HepG2 (cell line): Measurements from ENCODE around the gene GPS1. TPM values are rescaled to one million over a fixed set of nuclear protein-coding genes. Genes with fewer than 3 reads are reported as not detected.

ENCODE experiments used
- CEBPB ChIP-seq: IDR thresholded peaks from 2 replicates; pipeline ENCODE4 v1.6.1; 2011; ENCODE audit warnings: low read depth, low read length, improper control_type of control experiment, borderline replicate concordance
- EHMT2 ChIP-seq: fragments of 200-600 bp; sonication (generic); IDR thresholded peaks from 2 replicates; pipeline ENCODE4 v1.7.0; 2017; ENCODE audit warnings: antibody characterized with exemption, low read depth, low read length, borderline replicate concordance
- FOSL1 ChIP-seq: sonication (generic); formaldehyde crosslinking; IDR thresholded peaks from 2 replicates; pipeline ENCODE4 v1.9.0; 2021; ENCODE audit warnings: missing genetic modification reagents, borderline replicate concordance
- HIVEP1 ChIP-seq: sonication (generic); formaldehyde crosslinking; IDR thresholded peaks from 2 replicates; pipeline ENCODE4 v1.4.0; 2020; ENCODE audit warnings: mild to moderate bottlenecking, missing genetic modification reagents
- NBN ChIP-seq: fragments of 450-650 bp; conservative IDR thresholded peaks from 2 replicates; pipeline ENCODE4 v1.6.1; 2017
- SMARCE1 ChIP-seq: fragments of 450-650 bp; IDR thresholded peaks from 2 replicates; pipeline ENCODE4 v1.6.1; 2017; ENCODE audit warnings: borderline replicate concordance
- SMYD3 ChIP-seq: sonication (generic); formaldehyde crosslinking; IDR thresholded peaks from 2 replicates; pipeline ENCODE4 v1.8.1; 2023; ENCODE audit warnings: mild to moderate bottlenecking, missing genetic modification reagents
- SPEN ChIP-seq: sonication (generic); formaldehyde crosslinking; IDR thresholded peaks from 2 replicates; pipeline ENCODE4 v1.5.1; 2020; ENCODE audit warnings: low read depth, mild to moderate bottlenecking, missing genetic modification reagents
- ZKSCAN1 ChIP-seq: fragments of 150-350 bp; IDR thresholded peaks from 2 replicates; pipeline ENCODE4 v1.6.1; 2014; ENCODE audit warnings: low read length
- ZMYM4 ChIP-seq: sonication (generic); formaldehyde crosslinking; IDR thresholded peaks from 2 replicates; pipeline ENCODE4 v1.8.1; 2023; ENCODE audit warnings: mild to moderate bottlenecking, missing genetic modification reagents
- ZNF567 ChIP-seq: sonication (generic); formaldehyde crosslinking; IDR thresholded peaks from 2 replicates; pipeline ENCODE4 v1.8.1; 2023; ENCODE audit warnings: mild to moderate bottlenecking, missing genetic modification reagents, borderline replicate concordance
- ZNF709 ChIP-seq: sonication (generic); formaldehyde crosslinking; IDR thresholded peaks from 2 replicates; pipeline ENCODE4 v1.5.0; 2020; ENCODE audit warnings: mild to moderate bottlenecking, missing genetic modification reagents
- ZNF773 ChIP-seq: sonication (generic); formaldehyde crosslinking; IDR thresholded peaks from 2 replicates; pipeline ENCODE4 v1.4.0; 2020; ENCODE audit warnings: missing genetic modification reagents, borderline replicate concordance
- polyA plus RNA-seq, 8 experiments: library from polyadenylated mRNA; depleted of rRNA in 3 of 8; stranded (reverse) in 7 of 8; unstranded in 1 of 8; fragments of >200 nt; fragmentation: Illumina TruSeq in 4 of 8; extraction: Trizol in 4 of 8; gene quantifications; 2 replicates each; pipeline versions ENCODE4 v1.2.1 to v1.2.3, GENCODE V29; 2011 to 2016; ENCODE audit warnings: low read depth in 4 of 8, missing spikeins in 1 of 8, mixed read lengths in 1 of 8; ENCODE audit not compliant: insufficient read depth in 1 of 8
- total RNA-seq, 5 experiments: library from RNA; depleted of rRNA; stranded (reverse); fragments of >200 nt; fragmentation: Illumina TruSeq; extraction: Trizol; gene quantifications; 2 replicates each; pipeline ENCODE4 v1.2.3, GENCODE V29; 2016; ENCODE audit warnings: low read depth in 1 of 5
- TF ChIP-seq, protein P1 (sequence below): sonication (generic); formaldehyde crosslinking; IDR thresholded peaks from 2 replicates; pipeline ENCODE4 v1.9.0; 2021; ENCODE audit warnings: missing genetic modification reagents, mild to moderate bottlenecking, borderline replicate concordance
- TF ChIP-seq, protein P2 (sequence below): sonication (generic); formaldehyde crosslinking; IDR thresholded peaks from 2 replicates; pipeline ENCODE4 v1.5.0; 2020; ENCODE audit warnings: missing genetic modification reagents
- TF ChIP-seq, protein P3 (sequence below): sonication (generic); formaldehyde crosslinking; IDR thresholded peaks from 2 replicates; pipeline ENCODE4 v1.5.0; 2020; ENCODE audit warnings: mild to moderate bottlenecking, missing genetic modification reagents, moderate library complexity
- TF ChIP-seq, protein P4 (sequence below): sonication (generic); formaldehyde crosslinking; IDR thresholded peaks from 2 replicates; pipeline ENCODE4 v1.9.0; 2021; ENCODE audit warnings: missing genetic modification reagents, mild to moderate bottlenecking, borderline replicate concordance
- TF ChIP-seq, protein P5 (sequence below): sonication (generic); formaldehyde crosslinking; IDR thresholded peaks from 2 replicates; pipeline ENCODE4 v1.9.0; 2021; ENCODE audit warnings: missing genetic modification reagents, borderline replicate concordance
- TF ChIP-seq, protein P6 (sequence below): IDR thresholded peaks from 2 replicates; pipeline ENCODE4 v1.6.1; 2016; ENCODE audit warnings: mild to moderate bottlenecking

Gene GPS1
- total and polyA plus RNA-seq, 2 of the 13 experiments (the other 11 are each of a cell fraction or from before 2014, with no cell fraction given), result 124 to 128 TPM

DNA sequence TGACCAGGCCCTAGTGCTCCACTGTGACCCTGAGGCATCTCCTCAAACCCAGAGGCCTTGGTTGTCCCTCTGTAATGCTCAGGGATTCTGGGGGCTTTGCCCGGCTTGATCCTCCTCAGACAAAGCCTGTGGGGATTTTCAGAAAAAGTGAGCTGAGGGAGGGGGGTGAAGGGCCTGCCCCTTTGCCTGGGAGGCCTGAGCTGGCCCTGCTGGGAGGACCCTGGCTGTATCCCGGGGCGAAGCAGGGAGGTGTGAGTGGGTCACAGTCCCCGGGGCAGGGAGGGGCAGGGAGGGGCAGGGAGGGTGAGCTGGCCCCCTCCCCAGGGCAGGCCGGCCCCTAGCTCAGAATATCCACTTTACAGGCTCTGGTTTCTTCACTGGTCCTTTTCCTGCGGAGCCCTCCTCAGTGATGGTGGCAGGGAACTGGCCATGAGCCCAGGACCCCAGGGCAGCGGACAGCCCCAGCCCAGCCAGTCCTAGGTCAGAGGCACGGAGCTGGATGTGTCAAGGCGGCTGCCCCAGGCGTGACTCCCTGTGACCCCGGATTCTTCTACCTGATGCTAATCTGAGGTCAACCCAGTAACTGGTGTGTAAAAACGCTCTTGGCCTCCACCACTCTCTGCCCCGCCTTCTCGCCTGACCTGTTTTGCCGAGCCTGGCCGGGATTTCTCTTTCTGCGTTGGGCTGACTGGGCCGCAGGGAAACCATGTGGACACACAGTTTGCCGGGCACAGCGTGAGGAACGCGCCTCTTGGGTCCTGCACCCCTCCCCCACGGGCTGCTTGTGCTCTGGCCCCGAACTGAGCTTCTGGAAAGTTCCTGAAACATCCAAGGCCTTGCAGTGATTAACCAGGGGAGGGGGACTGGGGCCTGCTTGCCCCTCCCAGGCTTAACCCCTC, 52.1 kb downstream of the GPS1 start (continued):
- no peak for TF ChIP-seq EHMT2
- TF ChIP-seq, protein P1, sequence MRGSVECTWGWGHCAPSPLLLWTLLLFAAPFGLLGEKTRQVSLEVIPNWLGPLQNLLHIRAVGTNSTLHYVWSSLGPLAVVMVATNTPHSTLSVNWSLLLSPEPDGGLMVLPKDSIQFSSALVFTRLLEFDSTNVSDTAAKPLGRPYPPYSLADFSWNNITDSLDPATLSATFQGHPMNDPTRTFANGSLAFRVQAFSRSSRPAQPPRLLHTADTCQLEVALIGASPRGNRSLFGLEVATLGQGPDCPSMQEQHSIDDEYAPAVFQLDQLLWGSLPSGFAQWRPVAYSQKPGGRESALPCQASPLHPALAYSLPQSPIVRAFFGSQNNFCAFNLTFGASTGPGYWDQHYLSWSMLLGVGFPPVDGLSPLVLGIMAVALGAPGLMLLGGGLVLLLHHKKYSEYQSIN, result no peak
- TF ChIP-seq ZKSCAN1, result no peak
- TF ChIP-seq ZNF567 (CRISPR knock-in tag), result no peak
- TF ChIP-seq, protein P2, sequence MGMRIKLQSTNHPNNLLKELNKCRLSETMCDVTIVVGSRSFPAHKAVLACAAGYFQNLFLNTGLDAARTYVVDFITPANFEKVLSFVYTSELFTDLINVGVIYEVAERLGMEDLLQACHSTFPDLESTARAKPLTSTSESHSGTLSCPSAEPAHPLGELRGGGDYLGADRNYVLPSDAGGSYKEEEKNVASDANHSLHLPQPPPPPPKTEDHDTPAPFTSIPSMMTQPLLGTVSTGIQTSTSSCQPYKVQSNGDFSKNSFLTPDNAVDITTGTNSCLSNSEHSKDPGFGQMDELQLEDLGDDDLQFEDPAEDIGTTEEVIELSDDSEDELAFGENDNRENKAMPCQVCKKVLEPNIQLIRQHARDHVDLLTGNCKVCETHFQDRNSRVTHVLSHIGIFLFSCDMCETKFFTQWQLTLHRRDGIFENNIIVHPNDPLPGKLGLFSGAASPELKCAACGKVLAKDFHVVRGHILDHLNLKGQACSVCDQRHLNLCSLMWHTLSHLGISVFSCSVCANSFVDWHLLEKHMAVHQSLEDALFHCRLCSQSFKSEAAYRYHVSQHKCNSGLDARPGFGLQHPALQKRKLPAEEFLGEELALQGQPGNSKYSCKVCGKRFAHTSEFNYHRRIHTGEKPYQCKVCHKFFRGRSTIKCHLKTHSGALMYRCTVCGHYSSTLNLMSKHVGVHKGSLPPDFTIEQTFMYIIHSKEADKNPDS (CRISPR knock-in tag), result 0 out of 2 replicates have a peak, but pooled peaks have one; percentile 14
- TF ChIP-seq, protein P3, sequence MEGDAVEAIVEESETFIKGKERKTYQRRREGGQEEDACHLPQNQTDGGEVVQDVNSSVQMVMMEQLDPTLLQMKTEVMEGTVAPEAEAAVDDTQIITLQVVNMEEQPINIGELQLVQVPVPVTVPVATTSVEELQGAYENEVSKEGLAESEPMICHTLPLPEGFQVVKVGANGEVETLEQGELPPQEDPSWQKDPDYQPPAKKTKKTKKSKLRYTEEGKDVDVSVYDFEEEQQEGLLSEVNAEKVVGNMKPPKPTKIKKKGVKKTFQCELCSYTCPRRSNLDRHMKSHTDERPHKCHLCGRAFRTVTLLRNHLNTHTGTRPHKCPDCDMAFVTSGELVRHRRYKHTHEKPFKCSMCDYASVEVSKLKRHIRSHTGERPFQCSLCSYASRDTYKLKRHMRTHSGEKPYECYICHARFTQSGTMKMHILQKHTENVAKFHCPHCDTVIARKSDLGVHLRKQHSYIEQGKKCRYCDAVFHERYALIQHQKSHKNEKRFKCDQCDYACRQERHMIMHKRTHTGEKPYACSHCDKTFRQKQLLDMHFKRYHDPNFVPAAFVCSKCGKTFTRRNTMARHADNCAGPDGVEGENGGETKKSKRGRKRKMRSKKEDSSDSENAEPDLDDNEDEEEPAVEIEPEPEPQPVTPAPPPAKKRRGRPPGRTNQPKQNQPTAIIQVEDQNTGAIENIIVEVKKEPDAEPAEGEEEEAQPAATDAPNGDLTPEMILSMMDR (CRISPR knock-in tag), result peak; percentile 34
- peak; percentile 68; the same call in 1 of the 2 replicates for TF ChIP-seq ZMYM4 (CRISPR knock-in tag)
- no peak for TF ChIP-seq ZNF773 (CRISPR knock-in tag)
- TF ChIP-seq NBN, result no peak
- TF ChIP-seq SMARCE1, result no peak
- TF ChIP-seq, protein P4, sequence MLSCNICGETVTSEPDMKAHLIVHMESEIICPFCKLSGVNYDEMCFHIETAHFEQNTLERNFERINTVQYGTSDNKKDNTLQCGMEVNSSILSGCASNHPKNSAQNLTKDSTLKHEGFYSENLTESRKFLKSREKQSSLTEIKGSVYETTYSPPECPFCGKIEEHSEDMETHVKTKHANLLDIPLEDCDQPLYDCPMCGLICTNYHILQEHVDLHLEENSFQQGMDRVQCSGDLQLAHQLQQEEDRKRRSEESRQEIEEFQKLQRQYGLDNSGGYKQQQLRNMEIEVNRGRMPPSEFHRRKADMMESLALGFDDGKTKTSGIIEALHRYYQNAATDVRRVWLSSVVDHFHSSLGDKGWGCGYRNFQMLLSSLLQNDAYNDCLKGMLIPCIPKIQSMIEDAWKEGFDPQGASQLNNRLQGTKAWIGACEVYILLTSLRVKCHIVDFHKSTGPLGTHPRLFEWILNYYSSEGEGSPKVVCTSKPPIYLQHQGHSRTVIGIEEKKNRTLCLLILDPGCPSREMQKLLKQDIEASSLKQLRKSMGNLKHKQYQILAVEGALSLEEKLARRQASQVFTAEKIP, result no peak
- TF ChIP-seq, protein P5, sequence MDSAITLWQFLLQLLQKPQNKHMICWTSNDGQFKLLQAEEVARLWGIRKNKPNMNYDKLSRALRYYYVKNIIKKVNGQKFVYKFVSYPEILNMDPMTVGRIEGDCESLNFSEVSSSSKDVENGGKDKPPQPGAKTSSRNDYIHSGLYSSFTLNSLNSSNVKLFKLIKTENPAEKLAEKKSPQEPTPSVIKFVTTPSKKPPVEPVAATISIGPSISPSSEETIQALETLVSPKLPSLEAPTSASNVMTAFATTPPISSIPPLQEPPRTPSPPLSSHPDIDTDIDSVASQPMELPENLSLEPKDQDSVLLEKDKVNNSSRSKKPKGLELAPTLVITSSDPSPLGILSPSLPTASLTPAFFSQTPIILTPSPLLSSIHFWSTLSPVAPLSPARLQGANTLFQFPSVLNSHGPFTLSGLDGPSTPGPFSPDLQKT (CRISPR knock-in tag), result no peak
- TF ChIP-seq CEBPB, result no peak
- 0 out of 2 replicates have a peak, but pooled peaks have one; percentile 80 for TF ChIP-seq ZNF709
- no peak; the same call in 1 of the 2 replicates for TF ChIP-seq FOSL1 (CRISPR knock-in tag)
- TF ChIP-seq SPEN (CRISPR knock-in tag), result peak; percentile 82
- 0 out of 2 replicates have a peak, but pooled peaks have one; percentile 42 for TF ChIP-seq SMYD3 (CRISPR knock-in tag)
- peak; percentile 92 for TF ChIP-seq HIVEP1
- TF ChIP-seq, protein P6, sequence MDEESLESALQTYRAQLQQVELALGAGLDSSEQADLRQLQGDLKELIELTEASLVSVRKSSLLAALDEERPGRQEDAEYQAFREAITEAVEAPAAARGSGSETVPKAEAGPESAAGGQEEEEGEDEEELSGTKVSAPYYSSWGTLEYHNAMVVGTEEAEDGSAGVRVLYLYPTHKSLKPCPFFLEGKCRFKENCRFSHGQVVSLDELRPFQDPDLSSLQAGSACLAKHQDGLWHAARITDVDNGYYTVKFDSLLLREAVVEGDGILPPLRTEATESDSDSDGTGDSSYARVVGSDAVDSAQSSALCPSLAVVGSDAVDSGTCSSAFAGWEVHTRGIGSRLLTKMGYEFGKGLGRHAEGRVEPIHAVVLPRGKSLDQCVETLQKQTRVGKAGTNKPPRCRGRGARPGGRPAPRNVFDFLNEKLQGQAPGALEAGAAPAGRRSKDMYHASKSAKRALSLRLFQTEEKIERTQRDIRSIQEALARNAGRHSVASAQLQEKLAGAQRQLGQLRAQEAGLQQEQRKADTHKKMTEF (CRISPR knock-in tag), result peak; percentile 89
